ENCODE data around the gene TRIP13.
"Not testable (repeated sequence)": the region's sequence is repeated elsewhere in the genome, so short reads cannot be mapped to it uniquely, and the experiment has no call there.

Gene TRIP13, protein sequence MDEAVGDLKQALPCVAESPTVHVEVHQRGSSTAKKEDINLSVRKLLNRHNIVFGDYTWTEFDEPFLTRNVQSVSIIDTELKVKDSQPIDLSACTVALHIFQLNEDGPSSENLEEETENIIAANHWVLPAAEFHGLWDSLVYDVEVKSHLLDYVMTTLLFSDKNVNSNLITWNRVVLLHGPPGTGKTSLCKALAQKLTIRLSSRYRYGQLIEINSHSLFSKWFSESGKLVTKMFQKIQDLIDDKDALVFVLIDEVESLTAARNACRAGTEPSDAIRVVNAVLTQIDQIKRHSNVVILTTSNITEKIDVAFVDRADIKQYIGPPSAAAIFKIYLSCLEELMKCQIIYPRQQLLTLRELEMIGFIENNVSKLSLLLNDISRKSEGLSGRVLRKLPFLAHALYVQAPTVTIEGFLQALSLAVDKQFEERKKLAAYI

GRCh38 chr5:892394-893136 is at the start of gene TRIP13, which contains the start of gene BRD9:
TSS of gene TRIP13 (plus strand) at chr5:892884. CDS start at chr5:892999, 115 bp downstream.
TSS of gene BRD9 (minus strand) at chr5:892801. CDS start at chr5:892657, 144 bp downstream.
- DNase-seq: peak; percentile 92

GRCh38 chr5:843371-843770 is 49.3 kb upstream of the TRIP13 start:
- not testable (repeated sequence) for DNase-seq

DNA sequence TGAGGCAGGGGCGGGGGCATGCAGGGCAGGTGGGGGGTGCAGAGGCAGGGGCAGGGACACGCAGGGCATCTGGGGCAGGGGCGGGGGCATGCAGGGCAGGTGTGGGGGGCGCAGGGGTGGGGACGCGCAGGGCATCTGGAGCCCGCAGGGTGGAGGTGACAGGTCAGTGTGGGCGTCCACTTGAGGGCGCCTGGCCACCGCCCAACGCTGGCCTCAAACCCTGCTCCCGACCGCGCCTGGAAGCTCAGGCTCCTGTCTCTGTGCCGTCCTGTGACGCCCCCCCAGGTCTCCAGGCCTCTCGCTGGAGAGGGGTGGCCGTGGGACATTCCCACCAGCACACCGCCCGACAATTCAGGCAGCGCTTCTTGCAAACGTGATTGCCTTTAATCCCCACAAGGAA is 48.8 kb upstream of the TRIP13 start:
- not testable (repeated sequence) for DNase-seq

GRCh38 chr5:844426-844825 is 48.3 kb upstream of the TRIP13 start:
- DNase-seq: not testable (repeated sequence)

- DNase-seq: not testable (repeated sequence)
Observed at GRCh38 chr5:845031-845675, 47.5 kb upstream of the TRIP13 start.

GRCh38 chr5:845676-846601 is 46.7 kb upstream of the TRIP13 start:
- DNase-seq: not testable (repeated sequence)

- not testable (repeated sequence) for DNase-seq
Observed at GRCh38 chr5:846602-847091, 46.0 kb upstream of the TRIP13 start.

DNA sequence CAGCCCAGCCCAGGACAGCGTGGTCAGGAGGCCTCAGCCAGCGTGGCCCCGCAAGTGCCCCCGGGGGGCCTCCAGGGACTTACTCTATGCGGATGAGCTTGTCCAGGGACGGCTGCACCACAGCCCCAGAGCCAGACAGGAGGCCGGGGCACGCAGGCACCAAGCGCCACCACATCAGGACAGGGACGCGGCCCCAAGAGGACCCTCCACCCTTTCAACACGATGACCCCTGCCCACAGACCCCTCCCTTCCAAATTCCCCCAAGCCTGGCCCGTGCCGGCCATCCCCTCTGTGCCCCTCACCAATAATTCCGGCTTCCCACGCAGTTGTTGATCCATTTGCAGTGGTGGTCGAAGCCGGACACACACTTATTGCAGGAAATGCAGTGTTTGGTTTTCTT is 45.5 kb upstream of the TRIP13 start:
- not testable (repeated sequence) for DNase-seq

GRCh38 chr5:847736-848135 is 44.9 kb upstream of the TRIP13 start:
- not testable (repeated sequence) for DNase-seq

GRCh38 chr5:848671-849111 is 44.0 kb upstream of the TRIP13 start:
- no peak for DNase-seq

GRCh38 chr5:849651-850301 is 42.9 kb upstream of the TRIP13 start:
- DNase-seq: no peak

- no peak for DNase-seq
Observed at GRCh38 chr5:850511-851006, 42.1 kb upstream of the TRIP13 start, which contains the start of gene ZDHHC11. TSS of gene ZDHHC11 (minus strand) at chr5:850986. CDS start at chr5:850602, 384 bp downstream.

GRCh38 chr5:851076-851475 is 41.6 kb upstream of the TRIP13 start:
- DNase-seq: no peak

DNA sequence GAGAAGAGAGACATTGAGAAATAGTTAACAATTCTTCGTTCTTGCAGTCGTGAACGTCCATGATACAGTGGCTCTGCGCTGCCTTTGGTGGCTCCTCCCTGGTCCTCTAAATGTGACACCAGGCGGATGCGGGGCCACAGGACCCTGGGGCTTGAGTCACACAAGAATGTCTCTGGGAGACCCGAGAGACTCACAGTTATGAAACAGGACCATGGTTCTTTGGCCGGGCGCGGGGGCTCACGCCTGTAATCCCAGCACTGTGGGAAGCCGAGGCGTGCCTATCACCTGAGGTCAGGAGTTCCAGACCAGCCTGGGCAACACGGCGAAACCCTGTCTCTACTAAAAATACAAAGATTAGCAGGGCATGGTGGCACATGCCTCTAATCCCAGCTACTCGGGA is 41.1 kb upstream of the TRIP13 start:
- no peak for DNase-seq

DNA sequence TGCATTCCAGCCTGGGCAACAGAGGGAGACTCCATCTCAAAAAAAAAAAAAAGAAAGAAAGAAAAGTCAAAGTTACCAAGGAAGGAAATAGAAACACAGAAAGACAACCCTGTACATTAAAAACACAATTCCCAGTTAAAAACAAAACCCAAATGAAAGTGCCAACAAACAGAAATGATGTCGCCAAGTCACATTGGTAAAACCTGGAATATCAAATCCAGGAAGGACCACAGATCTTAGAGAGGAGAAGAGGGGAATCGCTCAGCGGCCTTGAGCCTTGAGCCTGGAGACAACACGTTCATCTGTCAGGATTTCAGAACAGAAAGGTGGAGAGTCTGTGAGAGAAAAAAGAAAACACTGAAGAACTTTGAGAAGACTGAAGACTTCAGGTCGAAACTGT is 40.7 kb upstream of the TRIP13 start:
- DNase-seq: no peak

DNA sequence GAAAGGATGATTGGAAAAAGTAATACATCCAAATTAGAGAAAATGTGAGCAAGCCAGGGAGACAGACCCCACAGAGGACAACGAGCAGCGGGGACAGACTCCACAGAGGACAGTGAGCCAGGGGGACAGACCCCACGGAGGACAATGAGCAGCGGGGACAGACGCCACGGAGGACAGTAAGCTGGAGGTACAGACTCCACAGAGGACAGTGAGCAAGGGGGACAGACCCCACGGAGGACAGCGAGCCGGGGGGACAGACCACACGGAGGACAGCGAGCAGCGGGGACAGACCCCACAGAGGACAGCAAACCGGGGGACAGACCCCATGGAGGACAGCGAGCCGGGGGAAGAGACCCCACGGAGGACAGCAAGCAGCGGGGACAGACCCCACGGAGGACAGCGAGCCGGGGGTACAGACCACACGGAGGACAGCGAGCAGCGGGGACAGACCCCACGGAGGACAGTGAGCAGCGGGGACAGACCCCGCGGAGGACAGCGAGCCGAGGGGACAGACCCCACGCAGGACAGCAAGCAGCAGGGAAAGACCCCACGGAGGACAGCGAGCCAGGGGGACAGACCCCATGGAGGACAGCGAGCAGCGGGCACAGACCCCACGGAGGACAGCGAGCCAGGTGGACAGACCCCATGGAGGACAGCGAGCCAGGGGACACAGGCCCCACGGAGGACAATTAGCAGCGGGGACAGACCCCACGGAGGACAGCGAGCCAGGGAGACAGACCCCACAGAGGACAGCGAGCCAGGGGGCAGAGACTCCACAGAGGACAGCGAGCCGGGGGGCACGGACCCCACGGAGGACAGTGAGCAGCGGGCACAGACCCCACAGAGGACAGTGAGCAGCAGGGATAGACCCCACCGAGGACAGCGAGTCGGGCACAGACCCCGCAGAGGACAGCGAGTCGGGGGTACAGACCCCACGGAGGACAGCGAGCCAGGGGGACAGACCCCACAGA is 40.0 kb upstream of the TRIP13 start:
- DNase-seq: no peak

DNA sequence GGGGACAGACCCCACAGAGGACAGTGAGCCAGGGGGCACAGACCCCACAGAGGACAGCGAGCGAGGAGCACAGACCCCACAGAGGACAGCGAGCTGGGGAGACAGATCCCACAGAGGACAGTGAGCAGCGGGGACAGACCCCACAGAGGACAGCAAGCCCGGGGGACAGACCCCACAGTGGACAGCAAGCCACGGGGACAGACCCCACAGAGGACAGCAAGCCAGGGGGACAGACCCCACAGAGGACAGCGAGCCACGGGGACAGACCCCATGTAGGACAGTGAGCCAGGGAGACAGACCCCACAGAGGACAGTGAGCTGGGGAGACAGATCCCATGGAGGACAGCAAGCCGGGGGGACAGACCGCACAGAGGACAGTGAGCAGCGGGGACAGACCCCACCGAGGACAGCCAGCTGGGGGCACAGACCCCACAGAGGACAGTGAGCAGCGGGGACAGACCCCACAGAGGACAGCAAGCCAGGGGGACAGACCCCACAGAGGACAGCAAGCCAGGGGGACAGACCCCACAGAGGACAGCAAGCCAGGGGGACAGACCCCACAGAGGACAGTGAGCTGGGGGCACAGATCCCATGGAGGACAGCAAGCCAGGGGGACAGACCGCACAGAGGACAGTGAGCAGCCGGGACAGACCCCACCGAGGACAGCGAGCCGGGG is 39.1 kb upstream of the TRIP13 start:
- DNase-seq: not testable (repeated sequence)

DNA sequence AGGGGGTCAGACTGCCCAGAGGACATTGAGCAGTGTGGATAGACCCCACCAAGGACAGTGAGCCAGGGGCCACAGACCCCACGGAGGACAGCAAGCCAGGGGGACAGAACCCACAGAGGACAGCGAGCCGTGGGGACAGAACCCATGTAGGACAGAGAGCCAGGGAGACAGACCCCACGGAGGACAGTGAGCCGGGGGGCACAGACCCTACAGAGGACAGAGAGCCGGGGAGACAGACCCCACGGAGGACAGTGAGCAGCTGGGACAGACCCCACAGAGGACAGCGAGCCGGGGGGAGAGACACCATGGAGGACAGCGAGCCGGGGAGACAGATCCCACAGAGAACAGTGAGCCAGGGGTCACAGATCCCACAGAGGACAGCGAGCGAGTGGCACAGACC is 38.5 kb upstream of the TRIP13 start:
- no peak for DNase-seq

Data from suppressor macrophage treated with lipopolysaccharide for 4 hours (primary cell).